ENCODE data around the gene FGD6. TPM values are rescaled to one million over a fixed set of nuclear protein-coding genes. Genes with fewer than 3 reads are reported as not detected.

The FGD6 gene
- total RNA-seq, 1 donor from 2014 or later: 31.5 TPM

- Histone ChIP-seq H3K27me3 (ENCODE audit: control insufficient read depth, insufficient read depth, low read length) (no peaks in the 10 kb centered on the region), H3K4me3 (ENCODE audit: low read depth, low read length) (no peak overlapping the region), H3K36me3 (ENCODE audit: control insufficient read depth, insufficient read depth, low read length) (no peaks in the 10 kb centered on the region)
- no peak for TF ChIP-seq CTCF (IDR thresholded peaks at IDR 0.05; ENCODE audit: insufficient read depth, low read length, poor library complexity, severe bottlenecking)
- no peak for DNase-seq (ENCODE audit: low read depth)
Measured at GRCh38 chr12:95185072-95185471, 32.2 kb downstream of the FGD6 start.

- Histone ChIP-seq H3K4me3 (ENCODE audit: low read depth, low read length) (no peak overlapping the region), H3K36me3 (ENCODE audit: control insufficient read depth, insufficient read depth, low read length) (no peaks in the 10 kb centered on the region), H3K27me3 (ENCODE audit: control insufficient read depth, insufficient read depth, low read length) (no peaks in the 10 kb centered on the region)
- DNase-seq (ENCODE audit: low read depth): no peak
- TF ChIP-seq CTCF (IDR thresholded peaks at IDR 0.05; ENCODE audit: insufficient read depth, low read length, poor library complexity, severe bottlenecking): no peak
Measured at GRCh38 chr12:95184121-95184520, 33.1 kb downstream of the FGD6 start.

GRCh38 chr12:95182868-95183415, 34.3 kb downstream of the FGD6 start:
- no peak for DNase-seq (ENCODE audit: low read depth)
- H3K4me3 ChIP-seq (ENCODE audit: low read depth, low read length): no peak overlapping the region
- no peak for TF ChIP-seq CTCF (IDR thresholded peaks at IDR 0.05; ENCODE audit: insufficient read depth, low read length, poor library complexity, severe bottlenecking)
- H3K27me3 ChIP-seq (ENCODE audit: control insufficient read depth, insufficient read depth, low read length): no peaks in the 10 kb centered on the region
- H3K36me3 ChIP-seq (ENCODE audit: control insufficient read depth, insufficient read depth, low read length): no peaks in the 10 kb centered on the region

DNA sequence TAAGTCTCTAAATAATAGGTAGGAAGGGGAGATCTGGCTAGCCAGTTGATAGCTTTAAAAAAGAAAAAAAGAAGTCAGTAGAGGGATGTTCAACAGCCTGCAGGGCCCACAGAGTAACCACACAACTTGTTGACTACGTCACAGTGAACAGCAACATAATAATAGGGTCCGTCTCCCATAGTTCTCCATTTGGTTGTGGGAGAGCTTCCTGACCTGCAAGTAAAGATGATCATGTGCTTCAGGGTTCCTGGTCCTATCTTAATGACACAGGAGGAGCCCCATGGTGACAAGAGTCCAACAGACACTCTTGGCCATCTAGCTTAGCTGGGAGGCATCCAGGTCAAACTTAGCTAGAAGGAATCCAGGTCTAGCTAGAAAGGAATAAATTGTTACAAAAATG, 36.2 kb downstream of the FGD6 start:
- Histone ChIP-seq H3K36me3 (ENCODE audit: control insufficient read depth, insufficient read depth, low read length) (no peaks in the 10 kb centered on the region), H3K4me3 (ENCODE audit: low read depth, low read length) (no peak overlapping the region), H3K27me3 (ENCODE audit: control insufficient read depth, insufficient read depth, low read length) (no peaks in the 10 kb centered on the region)
- DNase-seq (ENCODE audit: low read depth): no peak
- TF ChIP-seq CTCF (IDR thresholded peaks at IDR 0.05; ENCODE audit: insufficient read depth, low read length, poor library complexity, severe bottlenecking): no peak

DNA sequence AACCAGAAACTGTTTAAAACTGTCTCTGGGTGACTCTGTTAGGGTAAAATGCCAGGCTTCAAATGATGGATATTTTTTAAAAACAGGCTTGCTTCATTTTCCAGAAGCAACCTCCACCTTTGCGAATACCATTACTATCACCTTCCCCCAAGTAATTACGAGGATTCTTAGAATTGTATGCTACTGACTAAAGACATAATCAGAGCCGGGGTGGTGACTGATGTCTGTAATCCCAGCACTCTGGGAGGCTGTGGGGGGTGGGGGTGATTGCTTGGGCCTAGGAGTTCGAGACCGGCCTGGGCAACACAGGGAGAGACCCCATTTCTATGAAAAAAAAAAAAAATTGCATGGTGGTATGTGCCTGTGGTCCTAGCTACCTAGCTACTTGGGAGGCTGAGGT, 38.3 kb downstream of the FGD6 start:
- TF ChIP-seq CTCF (IDR thresholded peaks at IDR 0.05; ENCODE audit: insufficient read depth, low read length, poor library complexity, severe bottlenecking): no peak
- DNase-seq (ENCODE audit: low read depth): no peak
- H3K27me3 ChIP-seq (ENCODE audit: control insufficient read depth, insufficient read depth, low read length): no peaks in the 10 kb centered on the region

GRCh38 chr12:95178136-95178535, 39.1 kb downstream of the FGD6 start:
- DNase-seq (ENCODE audit: low read depth): no peak
- Histone ChIP-seq H3K27me3 (ENCODE audit: control insufficient read depth, insufficient read depth, low read length) (no peaks in the 10 kb centered on the region), H3K4me3 (ENCODE audit: low read depth, low read length) (no peak overlapping the region), H3K36me3 (ENCODE audit: control insufficient read depth, insufficient read depth, low read length) (no peaks in the 10 kb centered on the region)
- no peak for TF ChIP-seq CTCF (IDR thresholded peaks at IDR 0.05; ENCODE audit: insufficient read depth, low read length, poor library complexity, severe bottlenecking)

More for the DNA sequence above, 38.3 kb downstream of the FGD6 start:
- Histone ChIP-seq H3K4me3 (ENCODE audit: low read depth, low read length) (no peak overlapping the region), H3K36me3 (ENCODE audit: control insufficient read depth, insufficient read depth, low read length) (no peaks in the 10 kb centered on the region)

Measured in kidney epithelial cell (primary cell).